ENCODE measurements around the gene ATF6B. TPM values are rescaled to one million over a fixed set of nuclear protein-coding genes. Genes with fewer than 3 reads are reported as not detected.
"Not testable (repeated sequence)": the region's sequence is repeated elsewhere in the genome, so short reads cannot be mapped to it uniquely, and the experiment has no call there.

The ATF6B gene
- polyA plus RNA-seq, 4 donors, result 15.4 to 89.5 (median 45.8) TPM

DNA sequence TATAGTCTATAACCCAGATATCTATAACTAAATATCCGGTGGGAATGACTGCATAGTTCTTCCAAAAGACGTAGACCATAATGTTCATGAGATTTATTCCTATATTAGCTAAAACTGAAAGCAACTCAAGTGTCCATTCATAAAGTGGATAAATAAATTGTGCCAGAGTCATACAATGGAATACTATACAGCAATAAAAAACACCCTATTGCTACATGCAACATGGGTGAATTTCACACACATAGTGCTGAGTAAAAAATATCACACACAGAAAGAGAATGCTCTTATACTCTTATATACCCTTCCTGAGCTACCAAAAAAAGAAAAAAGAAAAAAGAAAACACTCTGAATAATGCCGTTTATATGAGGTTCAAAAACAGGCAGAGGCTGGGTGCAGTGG lies 25.8 kb downstream of the ATF6B start:
- 93 to 95% (median 94%) methylated on average over 3 of the region's 3 CpGs for WGBS, 3 donors

DNA sequence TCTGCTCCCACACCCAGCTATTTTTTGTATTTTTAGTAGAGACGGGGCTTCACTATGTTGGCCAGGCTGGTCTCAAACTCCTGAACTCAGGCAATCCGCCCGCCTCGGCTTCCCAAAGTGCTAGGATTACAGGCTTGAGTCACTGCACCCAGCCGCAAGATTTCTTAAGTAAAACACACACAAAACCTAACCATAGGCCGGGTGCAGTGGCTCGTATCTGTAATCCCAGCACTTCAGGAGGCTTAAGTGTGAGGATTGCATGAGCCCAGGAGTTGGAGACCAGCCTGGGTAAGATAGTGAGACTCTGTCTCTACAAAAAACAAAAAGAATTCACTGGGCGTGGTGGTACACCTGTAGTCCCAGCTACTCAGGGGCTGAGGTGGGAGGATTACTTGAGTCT lies 27.8 kb downstream of the ATF6B start:
- H3K36me3 ChIP-seq (ENCODE audit: control insufficient read depth in 3 of 3, insufficient read depth in 2 of 3, low read depth in 1 of 3, low read length in 3 of 3); FAIRE-seq; H3K4me3 ChIP-seq (ENCODE audit: low read depth in 1 of 3, low read length in 3 of 3); H3K9me3 ChIP-seq (ENCODE audit: control insufficient read depth in 2 of 2, insufficient read depth in 1 of 2, low read depth in 1 of 2, low read length in 1 of 2); DNase-seq; H3K4me1 ChIP-seq (ENCODE audit: control insufficient read depth in 3 of 3, insufficient read depth in 2 of 3, low read depth in 1 of 3, low read length in 2 of 3); H3K27ac ChIP-seq (ENCODE audit: low read depth in 1 of 3, low read length in 2 of 3): not testable (repeated sequence)
- H3K27me3 ChIP-seq (ENCODE audit: control insufficient read depth in 3 of 3, insufficient read depth in 3 of 3, low read length in 3 of 3), result peaks cover 9 to 31% (median 9%) of the 10 kb centered on the region in 3 donors
- WGBS, 3 donors, result 86 to 87% (median 86%) methylated on average over 7 to 8 of the region's 8 CpGs

More for the DNA sequence above, 25.8 kb downstream of the ATF6B start:
- FAIRE-seq (no peak), DNase-seq (no peak)
- Histone ChIP-seq H3K4me3 (ENCODE audit: low read depth in 1 of 3, low read length in 3 of 3) (no peak overlapping the region), H3K36me3 (ENCODE audit: control insufficient read depth in 3 of 3, insufficient read depth in 2 of 3, low read depth in 1 of 3, low read length in 3 of 3) (peaks cover 0 to 6% (median 0%) of the 10 kb centered on the region in 3 donors), H3K27me3 (ENCODE audit: control insufficient read depth in 3 of 3, insufficient read depth in 3 of 3, low read length in 3 of 3) (peaks cover 0 to 11% (median 0%) of the 10 kb centered on the region in 3 donors), H3K4me1 (ENCODE audit: control insufficient read depth in 3 of 3, insufficient read depth in 2 of 3, low read depth in 1 of 3, low read length in 2 of 3) (peaks cover 0 to 5% (median under 1%) of the 10 kb centered on the region in 3 donors), H3K27ac (ENCODE audit: low read depth in 1 of 3, low read length in 2 of 3) (no peak overlapping the region), H3K9me3 (ENCODE audit: control insufficient read depth in 2 of 2, insufficient read depth in 1 of 2, low read depth in 1 of 2, low read length in 1 of 2) (no peaks in the 10 kb centered on the region)

DNA sequence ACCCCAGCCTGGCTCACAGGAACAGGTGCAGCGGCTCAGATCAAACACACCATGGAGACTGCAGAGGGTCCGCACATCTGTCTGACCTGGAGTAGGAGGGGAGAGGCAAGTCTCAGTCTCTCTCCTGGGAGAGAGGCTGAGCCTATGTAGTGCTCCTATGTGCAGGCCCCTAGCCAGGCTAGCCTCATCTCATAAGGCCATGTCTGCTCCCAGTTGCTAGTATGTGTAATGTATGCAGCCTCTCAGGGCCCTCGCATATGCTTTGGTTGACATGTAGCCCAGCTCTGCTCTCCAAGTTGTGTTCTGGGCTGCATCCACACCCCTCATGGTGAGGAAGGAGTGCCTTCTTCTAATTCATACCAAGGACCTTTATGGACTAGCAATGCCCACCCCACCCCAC lies 30.7 kb downstream of the ATF6B start:
- 83 to 92% (median 91%) methylated on average over 3 of the region's 3 CpGs for WGBS, 3 donors
- Histone ChIP-seq H3K4me3 (ENCODE audit: low read depth in 1 of 3, low read length in 3 of 3) (no peak overlapping the region), H3K4me1 (ENCODE audit: control insufficient read depth in 3 of 3, insufficient read depth in 2 of 3, low read depth in 1 of 3, low read length in 2 of 3) (peaks cover 0 to 7% (median 0%) of the 10 kb centered on the region in 3 donors), H3K27me3 (ENCODE audit: control insufficient read depth in 3 of 3, insufficient read depth in 3 of 3, low read length in 3 of 3) (peaks cover 9 to 40% (median 9%) of the 10 kb centered on the region in 3 donors), H3K9me3 (ENCODE audit: control insufficient read depth in 2 of 2, insufficient read depth in 1 of 2, low read depth in 1 of 2, low read length in 1 of 2) (no peaks in the 10 kb centered on the region), H3K36me3 (ENCODE audit: control insufficient read depth in 3 of 3, insufficient read depth in 2 of 3, low read depth in 1 of 3, low read length in 3 of 3) (peaks cover 0 to 8% (median 0%) of the 10 kb centered on the region in 3 donors), H3K27ac (ENCODE audit: low read depth in 1 of 3, low read length in 2 of 3) (no peak overlapping the region)
- DNase-seq (no peak), FAIRE-seq (no peak)

DNA sequence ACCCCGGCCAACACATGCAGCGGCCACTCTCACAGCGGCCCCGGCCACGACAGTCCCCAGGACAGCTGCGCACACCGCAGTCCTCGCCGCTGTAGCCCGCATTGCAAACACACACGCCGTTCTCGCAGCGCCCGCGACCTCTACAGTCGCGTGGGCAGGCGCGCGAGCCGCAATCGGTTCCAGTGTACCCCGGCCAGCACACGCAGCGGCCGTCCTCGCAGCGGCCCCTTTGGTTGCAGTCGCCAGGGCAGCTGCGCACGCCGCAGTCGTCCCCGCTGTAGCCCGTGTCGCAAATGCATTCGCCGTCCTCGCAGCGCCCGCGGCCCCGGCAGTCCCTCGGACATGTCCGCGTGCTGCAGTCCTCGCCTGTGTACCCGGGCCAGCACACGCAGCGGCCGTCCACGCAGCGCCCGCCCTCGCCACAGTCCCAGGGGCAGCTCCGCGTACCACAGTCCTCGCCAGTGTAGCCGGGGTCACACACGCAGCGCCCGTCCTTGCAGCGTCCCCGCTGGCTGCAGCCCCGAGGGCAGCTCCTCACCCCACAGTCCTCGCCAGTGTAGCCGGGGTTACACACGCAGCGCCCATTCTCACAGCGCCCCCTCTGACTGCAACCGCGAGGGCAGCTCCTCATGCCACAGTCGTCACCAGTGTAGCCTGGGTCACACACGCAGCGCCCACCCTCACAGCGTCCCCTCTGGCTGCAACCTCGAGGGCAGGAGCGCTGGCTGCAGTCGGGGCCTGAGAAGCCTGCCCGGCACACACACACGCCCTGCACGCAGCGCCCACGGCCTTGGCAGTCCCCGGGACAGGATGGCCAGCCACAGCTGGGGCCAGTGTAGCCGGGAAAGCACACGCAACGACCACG lies 31.4 kb downstream of the ATF6B start:
- Histone ChIP-seq H3K27me3 (ENCODE audit: control insufficient read depth in 3 of 3, insufficient read depth in 3 of 3, low read length in 3 of 3) (peaks cover 9 to 40% (median 9%) of the 10 kb centered on the region in 3 donors), H3K4me3 (ENCODE audit: low read depth in 1 of 3, low read length in 3 of 3) (peak overlapping the region in 1 of 3 donors; percentile 3), H3K9me3 (ENCODE audit: control insufficient read depth in 2 of 2, insufficient read depth in 1 of 2, low read depth in 1 of 2, low read length in 1 of 2) (no peaks in the 10 kb centered on the region), H3K4me1 (ENCODE audit: control insufficient read depth in 3 of 3, insufficient read depth in 2 of 3, low read depth in 1 of 3, low read length in 2 of 3) (peaks cover 0 to 7% (median 0%) of the 10 kb centered on the region in 3 donors), H3K27ac (ENCODE audit: low read depth in 1 of 3, low read length in 2 of 3) (no peak overlapping the region), H3K36me3 (ENCODE audit: control insufficient read depth in 3 of 3, insufficient read depth in 2 of 3, low read depth in 1 of 3, low read length in 3 of 3) (peaks cover 0 to 8% (median 0%) of the 10 kb centered on the region in 3 donors)
- 21 to 42% (median 22%) methylated on average over 78 to 90 of the region's 90 CpGs for WGBS, 3 donors
- DNase-seq (peak in 1 of 2 donors; percentile 34), FAIRE-seq (no peak)

DNA sequence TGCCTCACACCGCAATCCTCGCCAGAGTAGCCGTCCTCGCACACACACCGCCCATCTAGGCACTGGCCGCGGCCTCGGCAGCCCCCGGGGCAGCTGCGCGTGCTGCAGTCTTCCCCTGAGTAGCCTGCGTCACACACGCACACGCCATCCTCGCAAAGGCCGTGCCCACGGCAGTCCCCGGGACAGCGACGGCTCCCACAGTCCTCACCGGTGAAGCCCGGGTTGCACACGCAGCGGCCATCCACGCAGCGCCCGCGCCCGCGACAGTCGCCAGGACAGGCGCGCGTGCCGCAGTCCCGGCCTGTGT lies 32.0 kb downstream of the ATF6B start:
- no peak overlapping the region for H3K27ac ChIP-seq (ENCODE audit: low read depth in 1 of 3, low read length in 2 of 3)
- no peak for DNase-seq
- no peak for FAIRE-seq
- peaks cover 9 to 40% (median 9%) of the 10 kb centered on the region in 3 donors for H3K27me3 ChIP-seq (ENCODE audit: control insufficient read depth in 3 of 3, insufficient read depth in 3 of 3, low read length in 3 of 3)
- peak overlapping the region in 1 of 3 donors; percentile 3 for H3K4me3 ChIP-seq (ENCODE audit: low read depth in 1 of 3, low read length in 3 of 3)
- 25 to 51% (median 37%) methylated on average over 17 to 36 of the region's 36 CpGs for WGBS, 3 donors
- H3K9me3 ChIP-seq (ENCODE audit: control insufficient read depth in 2 of 2, insufficient read depth in 1 of 2, low read depth in 1 of 2, low read length in 1 of 2), result no peaks in the 10 kb centered on the region
- peaks cover 0 to 7% (median 0%) of the 10 kb centered on the region in 3 donors for H3K4me1 ChIP-seq (ENCODE audit: control insufficient read depth in 3 of 3, insufficient read depth in 2 of 3, low read depth in 1 of 3, low read length in 2 of 3)
- peaks cover 0 to 8% (median 0%) of the 10 kb centered on the region in 3 donors for H3K36me3 ChIP-seq (ENCODE audit: control insufficient read depth in 3 of 3, insufficient read depth in 2 of 3, low read depth in 1 of 3, low read length in 3 of 3)

DNA sequence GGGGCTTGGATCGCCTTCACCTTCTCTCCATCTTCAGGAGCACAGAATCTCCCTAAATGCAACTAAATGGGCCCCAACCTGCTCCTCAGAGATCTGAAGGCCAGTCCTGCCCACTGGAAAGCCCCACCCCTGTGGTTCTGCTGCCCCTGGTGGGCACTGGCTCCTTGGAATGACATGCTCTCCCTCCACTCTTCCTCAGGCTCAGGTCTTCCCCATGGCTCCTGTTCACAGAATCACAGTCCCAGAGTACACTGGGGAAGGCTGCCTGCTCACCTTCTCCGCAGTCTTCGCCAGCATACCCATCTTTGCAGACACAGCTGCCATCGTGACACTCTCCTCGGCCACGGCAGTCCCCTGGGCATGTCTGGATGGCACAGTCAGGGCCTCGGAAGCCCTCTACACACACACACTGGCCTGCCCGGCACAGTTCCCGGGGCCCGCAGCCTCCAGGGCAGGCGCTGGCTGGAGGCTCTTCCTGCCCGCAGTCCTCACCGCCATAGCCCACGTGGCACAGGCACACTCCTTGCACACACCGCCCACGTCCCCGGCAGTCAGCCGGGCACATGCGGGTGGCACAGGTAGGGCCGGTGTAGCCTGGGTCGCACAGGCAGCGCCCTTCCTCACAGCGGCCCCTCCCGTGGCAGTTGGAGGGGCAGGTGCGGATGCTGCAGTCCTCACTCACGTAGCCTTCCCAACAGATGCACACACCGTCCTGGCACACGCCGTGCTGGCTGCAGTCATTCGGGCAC lies 32.5 kb downstream of the ATF6B start:
- Histone ChIP-seq H3K27me3 (ENCODE audit: control insufficient read depth in 3 of 3, insufficient read depth in 3 of 3, low read length in 3 of 3) (peaks cover 9 to 40% (median 9%) of the 10 kb centered on the region in 3 donors), H3K36me3 (ENCODE audit: control insufficient read depth in 3 of 3, insufficient read depth in 2 of 3, low read depth in 1 of 3, low read length in 3 of 3) (peaks cover 0 to 8% (median 0%) of the 10 kb centered on the region in 3 donors), H3K9me3 (ENCODE audit: control insufficient read depth in 2 of 2, insufficient read depth in 1 of 2, low read depth in 1 of 2, low read length in 1 of 2) (no peaks in the 10 kb centered on the region), H3K4me1 (ENCODE audit: control insufficient read depth in 3 of 3, insufficient read depth in 2 of 3, low read depth in 1 of 3, low read length in 2 of 3) (peaks cover 0 to 7% (median 0%) of the 10 kb centered on the region in 3 donors), H3K4me3 (ENCODE audit: low read depth in 1 of 3, low read length in 3 of 3) (no peak overlapping the region), H3K27ac (ENCODE audit: low read depth in 1 of 3, low read length in 2 of 3) (no peak overlapping the region)
- no peak for DNase-seq
- FAIRE-seq, result no peak
- WGBS, 3 donors, result 36 to 80% (median 58%) methylated on average over 30 of the region's 30 CpGs

DNA sequence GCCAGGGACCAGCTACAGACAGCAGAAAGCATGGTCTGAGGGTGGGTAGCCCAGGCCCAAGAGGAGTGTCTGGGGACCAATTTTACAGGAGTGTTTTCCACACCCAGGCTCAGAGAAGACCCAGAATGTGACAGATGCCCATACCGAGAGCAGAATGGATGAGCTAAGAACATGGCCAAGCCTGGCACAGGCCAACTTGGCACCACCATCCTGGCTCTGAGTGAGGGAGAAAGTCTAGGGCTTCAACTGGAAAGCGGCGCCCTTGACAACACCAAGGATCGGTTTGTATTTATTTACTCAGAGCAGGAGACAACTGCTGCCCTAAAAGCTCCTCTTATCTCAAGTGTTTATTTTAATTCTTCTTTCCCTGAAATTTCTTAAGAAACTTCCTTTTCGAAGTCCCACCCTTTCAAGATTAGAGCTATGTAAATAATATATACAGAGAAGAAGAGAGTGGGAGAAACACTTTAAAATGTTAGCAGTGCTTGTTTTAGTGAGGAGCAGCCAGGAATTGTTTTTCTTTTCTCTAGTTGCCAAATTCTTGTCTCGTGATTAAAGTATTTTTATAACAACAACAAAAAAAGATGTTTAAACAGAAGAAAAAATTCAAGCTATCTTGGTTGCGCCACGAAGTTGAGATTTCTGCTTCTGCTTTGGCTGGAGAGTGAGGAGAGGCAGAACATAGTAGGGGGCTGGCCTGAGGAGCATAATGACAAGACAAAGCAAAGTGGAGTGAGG lies 35.1 kb downstream of the ATF6B start:
- H3K27me3 ChIP-seq (ENCODE audit: control insufficient read depth in 3 of 3, insufficient read depth in 3 of 3, low read length in 3 of 3), result peaks cover 9 to 35% (median 9%) of the 10 kb centered on the region in 3 donors
- peaks cover 0 to 27% (median 0%) of the 10 kb centered on the region in 3 donors for H3K4me1 ChIP-seq (ENCODE audit: control insufficient read depth in 3 of 3, insufficient read depth in 2 of 3, low read depth in 1 of 3, low read length in 2 of 3)
- FAIRE-seq (no peak), DNase-seq (no peak)
- no peaks in the 10 kb centered on the region for H3K9me3 ChIP-seq (ENCODE audit: control insufficient read depth in 2 of 2, insufficient read depth in 1 of 2, low read depth in 1 of 2, low read length in 1 of 2)
- H3K27ac ChIP-seq (ENCODE audit: low read depth in 1 of 3, low read length in 2 of 3), result peak overlapping the region in 2 of 3 donors; percentile 58 to 65
- H3K4me3 ChIP-seq (ENCODE audit: low read depth in 1 of 3, low read length in 3 of 3), result no peak overlapping the region
- H3K36me3 ChIP-seq (ENCODE audit: control insufficient read depth in 3 of 3, insufficient read depth in 2 of 3, low read depth in 1 of 3, low read length in 3 of 3), result peaks cover 0 to 8% (median 0%) of the 10 kb centered on the region in 3 donors
- WGBS, 3 donors, result 42 to 59% (median 49%) methylated on average over 8 of the region's 8 CpGs

Measured in small intestine (tissue), 7 donors.